IMR-90 (cell line): Measurements from ENCODE around the gene PBRM1. TPM values are rescaled to one million over a fixed set of nuclear protein-coding genes. Genes with fewer than 3 reads are reported as not detected.

ENCODE experiments used
- ATAC-seq: fragments of 200-7000 bp; cut with Tn5 transposase; 2 replicates; pipeline ENCODE4 v1.9.1; 2020; ENCODE audit warnings: low read depth, mild to moderate bottlenecking, moderate library complexity
- BruUV-seq: library from RNA; stranded (reverse); fragments of 400-500 nt; replicated peaks from 2 replicates; lab custom pipeline; 2021; lab: Mats Ljungman, UMichigan
- CTCF ChIA-PET: fragments of 300-600 bp; formaldehyde crosslinking; extraction: SDS; loops from one replicate; lab custom pipeline; 2021; ENCODE audit warnings: antibody characterized with exemption; lab: Yijun Ruan, JAX
- POLR2A ChIA-PET: fragments of 300-600 bp; sonication (Branson Sonifier 250); formaldehyde crosslinking; loops from one replicate; lab custom pipeline; 2022; ENCODE audit warnings: antibody characterized with exemption; ENCODE audit not compliant: unreplicated experiment; lab: Charles Lee
- DNase-seq: peaks from one replicate; pipeline ENCODE4 v3.0.0; 2013
- H2AFZ ChIP-seq: replicated peaks from 2 replicates; pipeline ENCODE3; 2013; ENCODE audit warnings: low read length, mild to moderate bottlenecking; ENCODE audit not compliant: poor library complexity
- H2AK5ac ChIP-seq: 2 replicates; pipeline ENCODE4 v1.6.1; 2013; ENCODE audit warnings: low read depth, low read length, inconsistent platforms
- H2AK9ac ChIP-seq: replicated peaks from 2 replicates; pipeline ENCODE3; 2013; ENCODE audit warnings: mild to moderate bottlenecking, low read depth, low read length, moderate library complexity; ENCODE audit not compliant: poor library complexity
- H2BK120ac ChIP-seq: 2 replicates; pipeline ENCODE4 v1.6.1; 2013; ENCODE audit warnings: low read depth, low read length, inconsistent platforms
- H2BK15ac ChIP-seq: 3 replicates; pipeline ENCODE4 v1.6.1; 2013; ENCODE audit warnings: low read depth, low read length, inconsistent platforms
- H2BK20ac ChIP-seq: 2 replicates; pipeline ENCODE4 v1.6.1; 2013; ENCODE audit warnings: low read depth, mild to moderate bottlenecking, inconsistent platforms, low read length, moderate library complexity
- H2BK5ac ChIP-seq: 2 replicates; pipeline ENCODE4 v1.6.1; 2013; ENCODE audit warnings: mild to moderate bottlenecking, low read depth, low read length, inconsistent platforms; ENCODE audit not compliant: poor library complexity, severe bottlenecking
- H3K14ac ChIP-seq: replicated peaks from 2 replicates; pipeline ENCODE4 v1.6.1; 2013; ENCODE audit warnings: low read depth, low read length, inconsistent platforms
- H3K18ac ChIP-seq: 2 replicates; pipeline ENCODE4 v1.6.1; 2013; ENCODE audit warnings: low read depth, low read length, control low read depth
- H3K23ac ChIP-seq: 2 replicates; pipeline ENCODE4 v1.6.1; 2013; ENCODE audit warnings: low read depth, low read length, inconsistent platforms
- H3K27ac ChIP-seq: 2 replicates; pipeline ENCODE4 v1.5.1; 2013; ENCODE audit warnings: mild to moderate bottlenecking, control low read depth, low read length; ENCODE audit not compliant: insufficient read depth
- H3K27me3 ChIP-seq: 2 replicates; pipeline ENCODE4 v1.6.1; 2013; ENCODE audit warnings: low read length; ENCODE audit not compliant: control insufficient read depth, insufficient read depth
- H3K36me3 ChIP-seq: 2 replicates; pipeline ENCODE4 v1.6.1; 2013; ENCODE audit warnings: low read length, mixed read lengths; ENCODE audit not compliant: control insufficient read depth, insufficient read depth
- H3K4ac ChIP-seq: 2 replicates; pipeline ENCODE4 v1.6.1; 2013; ENCODE audit warnings: low read depth, low read length, inconsistent platforms
- H3K4me1 ChIP-seq: 2 replicates; pipeline ENCODE4 v1.6.1; 2013; ENCODE audit warnings: low read length, mixed read lengths; ENCODE audit not compliant: control insufficient read depth, insufficient read depth
- H3K4me2 ChIP-seq: 2 replicates; pipeline ENCODE4 v1.6.1; 2013; ENCODE audit warnings: low read depth, mild to moderate bottlenecking, control low read depth, low read length, moderate library complexity
- H3K4me3 ChIP-seq: 2 replicates; pipeline ENCODE4 v1.5.1; 2013; ENCODE audit warnings: low read depth, mild to moderate bottlenecking, control low read depth, low read length, moderate library complexity; ENCODE audit not compliant: insufficient read depth
- H3K56ac ChIP-seq: 2 replicates; pipeline ENCODE4 v1.6.1; 2013; ENCODE audit warnings: low read length, inconsistent platforms; ENCODE audit not compliant: insufficient read depth; ENCODE audit errors: extremely low read depth
- H3K79me1 ChIP-seq, 2 experiments: 2 replicates each; pipeline ENCODE4 v1.6.1; 2013; ENCODE audit warnings: low read length in 2 of 2, inconsistent platforms in 1 of 2, low read depth in 1 of 2
- H3K9ac ChIP-seq: 2 replicates; pipeline ENCODE4 v1.6.1; 2013; ENCODE audit warnings: low read depth, low read length, control low read depth
- H3K9me1 ChIP-seq: 2 replicates; pipeline ENCODE4 v1.6.1; 2013; ENCODE audit warnings: low read length, inconsistent platforms; ENCODE audit not compliant: insufficient read depth
- H3K9me3 ChIP-seq: 2 replicates; pipeline ENCODE4 v1.6.1; 2013; ENCODE audit warnings: low read length; ENCODE audit not compliant: control insufficient read depth, insufficient read depth
- H4K20me1 ChIP-seq: 2 replicates; pipeline ENCODE4 v1.6.1; 2013; ENCODE audit warnings: low read length, inconsistent platforms; ENCODE audit not compliant: insufficient read depth
- H4K5ac ChIP-seq: 2 replicates; pipeline ENCODE4 v1.6.1; 2013; ENCODE audit warnings: mild to moderate bottlenecking, low read depth, low read length, control low read depth
- H4K8ac ChIP-seq, 2 experiments: 2 replicates each; pipeline ENCODE4 v1.6.1; 2013; ENCODE audit warnings: low read depth in 2 of 2, low read length in 2 of 2, control low read depth in 1 of 2, inconsistent platforms in 1 of 2
- H4K91ac ChIP-seq: 2 replicates; pipeline ENCODE4 v1.6.1; 2013; ENCODE audit warnings: low read depth, low read length, inconsistent platforms; ENCODE audit not compliant: insufficient read depth
- BHLHE40 ChIP-seq: fragments of 150-350 bp; IDR thresholded peaks from 2 replicates; pipeline ENCODE4 v1.6.1; 2016; ENCODE audit warnings: mild to moderate bottlenecking, low read depth, low read length
- CEBPB ChIP-seq: IDR thresholded peaks from 2 replicates; pipeline ENCODE4 v1.6.1; 2012; ENCODE audit warnings: low read depth, low read length, improper control_type of control experiment
- CTCF ChIP-seq: conservative IDR thresholded peaks from 2 replicates; pipeline ENCODE4 v1.5.1; 2012; ENCODE audit warnings: mild to moderate bottlenecking, low read depth, low read length, improper control_type of control experiment
- ELK1 ChIP-seq: fragments of 150-350 bp; IDR thresholded peaks from 2 replicates; pipeline ENCODE4 v1.6.1; 2016; ENCODE audit warnings: low read depth, mild to moderate bottlenecking, low read length, moderate library complexity, borderline replicate concordance
- MXI1 ChIP-seq: IDR thresholded peaks from 2 replicates; pipeline ENCODE4 v1.6.1; 2012; ENCODE audit warnings: low read depth, mild to moderate bottlenecking, low read length, moderate library complexity, borderline replicate concordance
- POLR2A ChIP-seq: IDR thresholded peaks from 2 replicates; pipeline ENCODE4 v1.6.1; 2012; ENCODE audit warnings: mild to moderate bottlenecking, low read depth, low read length
- RCOR1 ChIP-seq: IDR thresholded peaks from 2 replicates; pipeline ENCODE4 v1.6.1; 2012; ENCODE audit warnings: mild to moderate bottlenecking, low read length, improper control_type of control experiment; ENCODE audit not compliant: insufficient replicate concordance
- SMC3 ChIP-seq: fragments of 150-350 bp; IDR thresholded peaks from 2 replicates; pipeline ENCODE4 v1.6.1; 2016; ENCODE audit warnings: low read depth, mild to moderate bottlenecking, antibody characterized with exemption, low read length, moderate library complexity
- WGBS, 2 experiments: methylation state at CpG; one replicate each; pipeline versions ENCODE4 v1.1.5 to v1.1.7; 2013; ENCODE audit warnings: missing lambda C conversion rate in 2 of 2; ENCODE audit not compliant: insufficient read length in 1 of 2; ENCODE audit errors: extremely low coverage in 2 of 2; 5-methylcytosine and 5-hydroxymethylcytosine counted together
- dilution Hi-C: fragments of 300-500 bp; cut with HindIII; formaldehyde crosslinking; loops from one replicate; pipeline ENCODE4 v1.14.3; 2018; ENCODE audit warnings: low sequenced_read_pairs; ENCODE audit not compliant: unreplicated experiment
- in situ Hi-C: fragments of 300-500 bp; cut with MboI; formaldehyde crosslinking; loops from 3 replicates; pipeline ENCODE4 v1.14.3; 2019; ENCODE audit warnings: low sequenced_read_pairs, inconsistent platforms, mixed read lengths
- intact Hi-C: fragments of 100-400 bp; cut with micrococcal nuclease; formaldehyde crosslinking; loops from 2 replicates; pipeline ENCODE4 v1.10.0; 2022
- polyA plus RNA-seq, 3 experiments: library from polyadenylated mRNA; depleted of rRNA; stranded (reverse); fragments of >200 nt; gene quantifications; 2 replicates each; pipeline ENCODE4 v1.2.3, GENCODE V29; 2012; ENCODE audit warnings: low replicate concordance in 1 of 3
- total RNA-seq: library from RNA; depleted of rRNA; stranded (reverse); fragments of >200 nt; gene quantifications from 2 replicates; pipeline ENCODE4 v1.2.3, GENCODE V29; 2012

PBRM1 gene
- total and polyA plus RNA-seq, 2 of the 4 experiments (the other 2 are of a cell fraction): 16.5 to 72.6 TPM

GRCh38 chr3:52620580-52620979 is 65.1 kb downstream of the PBRM1 start:
- no CpG with 5 or more reads among the region's 2 CpGs for WGBS, 2 experiments
- POLR2A ChIA-PET: no interaction called here

More at GRCh38 chr3:52620580-52620979, 65.1 kb downstream of the PBRM1 start:
- TF ChIP-seq POLR2A (no peak), CEBPB (no peak), ELK1 (no peak), RCOR1 (no peak), BHLHE40 (no peak), CTCF (no peak), MXI1 (no peak), SMC3 (no peak)
- 0 out of 2 replicates have a peak, but pooled peaks cover 9% of the 10 kb centered on the region for H3K9me1 ChIP-seq
- no peak overlapping the region for H3K18ac ChIP-seq
- no TSS peak for BruUV-seq
- H2BK120ac ChIP-seq: no peak overlapping the region
- no peak overlapping the region for H3K4me3 ChIP-seq
- no peak overlapping the region for H3K14ac ChIP-seq
- in situ Hi-C loops: no loop called here
- no peak overlapping the region for H2BK5ac ChIP-seq
- H3K4ac ChIP-seq: no peak overlapping the region
- H2AK5ac ChIP-seq: no peak overlapping the region
- H2BK15ac ChIP-seq: no peak overlapping the region
- dilution Hi-C loops: no loop called here
- DNase-seq (no peak), ATAC-seq (no peak; the same call in 1 of the 2 replicates)
- H4K91ac ChIP-seq: no peak overlapping the region
- no peaks in the 10 kb centered on the region for H4K20me1 ChIP-seq
- peaks cover 6 to 9% of the 10 kb centered on the region in 2 experiments for H3K79me1 ChIP-seq
- CTCF ChIA-PET: no interaction called here
- no peak overlapping the region for H3K27ac ChIP-seq
- no peak overlapping the region for H2BK20ac ChIP-seq
- no peak overlapping the region for H2AFZ ChIP-seq
- peaks cover 22% of the 10 kb centered on the region for H3K36me3 ChIP-seq
- no peak overlapping the region for H3K4me2 ChIP-seq
- no peak overlapping the region for H3K56ac ChIP-seq
- no peak overlapping the region for H3K23ac ChIP-seq
- H3K9ac ChIP-seq: no peak overlapping the region
- H3K4me1 ChIP-seq: no peaks in the 10 kb centered on the region; the same call in 1 of the 2 replicates
- no peaks in the 10 kb centered on the region for H3K9me3 ChIP-seq
- no peaks in the 10 kb centered on the region for H3K27me3 ChIP-seq
- intact Hi-C loops: loop anchor here (2.0 kb wide), 1 partner anchor 60 kb away; no protein-coding TSS in a partner anchor
- no peak overlapping the region for H4K8ac ChIP-seq
- H2AK9ac ChIP-seq: no peak overlapping the region
- no peak overlapping the region for H4K5ac ChIP-seq
